HepG2 (cell line): ENCODE results near the gene DSE. TPM values are rescaled to one million over a fixed set of nuclear protein-coding genes. Genes with fewer than 3 reads are reported as not detected.

Experiments
- ATAC-seq: fragments of 200-7000 bp; cut with Tn5 transposase; 3 replicates; pipeline ENCODE4 v1.9.1; 2020; ENCODE audit warnings: mild to moderate bottlenecking, moderate library complexity
- Bru-seq: library from RNA; stranded (reverse); fragments of 400-500 nt; gene quantifications from one replicate; lab custom pipeline; 2021; lab: Mats Ljungman, UMichigan
- BruChase-seq, 2 experiments: library from RNA; stranded (reverse); fragments of 400-500 nt; gene quantifications; one replicate each; lab custom pipeline; 2021; lab: Mats Ljungman, UMichigan
- BruUV-seq: library from RNA; stranded (reverse); fragments of 400-500 nt; replicated peaks from 2 replicates; lab custom pipeline; 2021; lab: Mats Ljungman, UMichigan
- CTCF ChIA-PET: fragments of 300-600 bp; formaldehyde crosslinking; extraction: SDS; loops from one replicate; lab custom pipeline; 2021; ENCODE audit warnings: low total read pairs, inconsistent platforms, low intra/inter-chr PET ratio; lab: Yijun Ruan, JAX
- POLR2A ChIA-PET: fragments of 350-600 bp; sonication (Branson Sonifier 250); formaldehyde crosslinking; loops from one replicate; lab custom pipeline; 2020; ENCODE audit warnings: antibody characterized with exemption, inconsistent platforms; lab: Yijun Ruan, JAX
- DNase-seq: peaks from one replicate; pipeline ENCODE4 v3.0.0-alpha.2; 2015; ENCODE audit warnings: low spot score
- FAIRE-seq: peaks from 3 replicates; lab custom pipeline; 2011; peaks lifted over from hg19 to GRCh38; lab: Jason Lieb, UNC
- H2AFZ ChIP-seq: one replicate; pipeline ENCODE4 v1.6.1; 2011; ENCODE audit warnings: low read length, inconsistent platforms
- H3K27ac ChIP-seq: fragments of 300-600 bp; 3 replicates; pipeline ENCODE4 v1.8.0; 2011; ENCODE audit warnings: mixed run types, mild to moderate bottlenecking, mixed read lengths, low read length, inconsistent platforms; ENCODE audit not compliant: insufficient read depth; ENCODE audit errors: extremely low read length
- H3K27me3 ChIP-seq, 2 experiments: fragments of 200-600 bp in 1 of 2; 2 replicates in 1 of 2; 3 replicates in 1 of 2; pipeline versions ENCODE4 v1.6.0 to v1.8.0; 2011; ENCODE audit warnings: low read length in 2 of 2, mild to moderate bottlenecking in 2 of 2, moderate library complexity in 2 of 2, inconsistent platforms in 1 of 2; ENCODE audit not compliant: insufficient read depth in 2 of 2, control insufficient read depth in 1 of 2
- H3K36me3 ChIP-seq, 2 experiments: fragments of 200-600 bp in 1 of 2; replicated peaks in 1 of 2; 2 replicates in 1 of 2; 3 replicates in 1 of 2; pipeline versions ENCODE4 v1.5.1 to v1.8.0; 2011; ENCODE audit warnings: low read length in 2 of 2, inconsistent platforms in 1 of 2; ENCODE audit not compliant: insufficient read depth in 2 of 2, control insufficient read depth in 1 of 2
- H3K4me1 ChIP-seq: 2 replicates; pipeline ENCODE4 v1.5.1; 2012; ENCODE audit warnings: low read length, inconsistent platforms; ENCODE audit not compliant: insufficient read depth
- H3K4me2 ChIP-seq: 2 replicates; pipeline ENCODE4 v1.6.0; 2011; ENCODE audit warnings: low read depth, low read length, inconsistent platforms
- H3K4me3 ChIP-seq, 3 experiments: fragments of 200-600 bp in 1 of 3; sonication (generic), shearing (Covaris generic) in 1 of 3; replicated peaks in 1 of 3; 2 replicates each; pipeline ENCODE4 v1.5.1; 2011 to 2016; ENCODE audit warnings: low read length in 3 of 3, inconsistent platforms in 2 of 3, low read depth in 2 of 3, mild to moderate bottlenecking in 2 of 3, control low read depth in 1 of 3, mixed read lengths in 1 of 3; ENCODE audit not compliant: insufficient read depth in 1 of 3
- H3K79me2 ChIP-seq: one replicate; pipeline ENCODE4 v1.6.1; 2011; ENCODE audit warnings: low read length, inconsistent platforms; ENCODE audit not compliant: insufficient read depth
- H3K9ac ChIP-seq: 2 replicates; pipeline ENCODE4 v1.6.0; 2011; ENCODE audit warnings: mild to moderate bottlenecking, low read depth, low read length, inconsistent platforms; ENCODE audit not compliant: insufficient read depth
- H3K9me3 ChIP-seq: 2 replicates; pipeline ENCODE4 v1.5.1; 2012; ENCODE audit warnings: mild to moderate bottlenecking, low read length
- H4K20me1 ChIP-seq: 2 replicates; pipeline ENCODE4 v1.6.0; 2011; ENCODE audit warnings: inconsistent platforms, mild to moderate bottlenecking, low read length, moderate library complexity; ENCODE audit not compliant: insufficient read depth
- AFF4 ChIP-seq: sonication (generic); formaldehyde crosslinking; IDR thresholded peaks from 2 replicates; pipeline ENCODE4 v1.4.0; 2020; ENCODE audit warnings: missing genetic modification reagents
- ATF2 ChIP-seq: sonication (generic); formaldehyde crosslinking; IDR thresholded peaks from 2 replicates; pipeline ENCODE4 v1.4.0; 2020; ENCODE audit warnings: missing genetic modification reagents
- HNRNPK ChIP-seq: fragments of 200-400 bp; formaldehyde crosslinking; IDR thresholded peaks from 2 replicates; pipeline ENCODE4 v1.6.1; 2018; ENCODE audit warnings: low read length, low read depth, moderate library complexity, mild to moderate bottlenecking; ENCODE audit not compliant: poor library complexity, severe bottlenecking
- MAF1 ChIP-seq: sonication (generic); formaldehyde crosslinking; IDR thresholded peaks from 2 replicates; pipeline ENCODE4 v1.5.0; 2020; ENCODE audit warnings: missing genetic modification reagents, borderline replicate concordance
- NCOA1 ChIP-seq: sonication (generic); formaldehyde crosslinking; IDR thresholded peaks from 2 replicates; pipeline ENCODE4 v1.9.0; 2021; ENCODE audit warnings: missing genetic modification reagents
- PAX8 ChIP-seq: sonication (generic); formaldehyde crosslinking; IDR thresholded peaks from 2 replicates; pipeline ENCODE4 v1.8.0; 2022; ENCODE audit warnings: mild to moderate bottlenecking, missing genetic modification reagents, borderline replicate concordance
- PLSCR1 ChIP-seq: sonication (generic); formaldehyde crosslinking; IDR thresholded peaks from 2 replicates; pipeline ENCODE4 v1.5.0; 2020; ENCODE audit warnings: missing genetic modification reagents, mild to moderate bottlenecking, borderline replicate concordance
- ZMYM4 ChIP-seq: sonication (generic); formaldehyde crosslinking; IDR thresholded peaks from 2 replicates; pipeline ENCODE4 v1.8.1; 2023; ENCODE audit warnings: mild to moderate bottlenecking, missing genetic modification reagents
- ZNF761 ChIP-seq: sonication (generic); formaldehyde crosslinking; conservative IDR thresholded peaks from 2 replicates; pipeline ENCODE4 v1.4.0; 2020; ENCODE audit warnings: mild to moderate bottlenecking, missing genetic modification reagents
- WGBS: methylation state at CpG from one replicate; pipeline ENCODE4 v1.1.6; 2017; ENCODE audit warnings: low lambda C conversion rate; 5-methylcytosine and 5-hydroxymethylcytosine counted together
- in situ Hi-C: cut with HindIII; loops from 2 replicates; pipeline ENCODE4 v1.10.0; 2017; ENCODE audit warnings: low pct_unique_long_range_greater_than_20kb; ENCODE audit not compliant: extremely low pct_ligation_motif_present
- intact Hi-C: fragments of 100-400 bp; cut with micrococcal nuclease; formaldehyde crosslinking; loops from one replicate; pipeline ENCODE4 v1.10.0; 2022; ENCODE audit not compliant: unreplicated experiment
- long read RNA-seq, 2 experiments: library from RNA in 1 of 2; library from polyadenylated mRNA in 1 of 2; stranded (forward) in 1 of 2; unstranded in 1 of 2; transcript quantifications; one replicate each; pipeline ENCODE4 v2.0.0, GENCODE V29; 2019 to 2022
- polyA minus RNA-seq, 3 experiments: library from RNA; depleted of rRNA, polyadenylated mRNA; stranded (reverse); fragments of >200 nt; gene quantifications; 2 replicates each; pipeline ENCODE4 v1.2.3, GENCODE V29; 2011; ENCODE audit warnings: low replicate concordance in 1 of 3
- polyA plus RNA-seq, 8 experiments: library from polyadenylated mRNA; depleted of rRNA in 3 of 8; stranded (reverse) in 7 of 8; unstranded in 1 of 8; fragments of >200 nt; fragmentation: Illumina TruSeq in 4 of 8; extraction: Trizol in 4 of 8; gene quantifications; 2 replicates each; pipeline versions ENCODE4 v1.2.1 to v1.2.3, GENCODE V29; 2011 to 2016; ENCODE audit warnings: low read depth in 4 of 8, missing spikeins in 1 of 8, mixed read lengths in 1 of 8; ENCODE audit not compliant: insufficient read depth in 1 of 8
- total RNA-seq, 5 experiments: library from RNA; depleted of rRNA; stranded (reverse); fragments of >200 nt; fragmentation: Illumina TruSeq; extraction: Trizol; gene quantifications; 2 replicates each; pipeline ENCODE4 v1.2.3, GENCODE V29; 2016; ENCODE audit warnings: low read depth in 1 of 5
- TF ChIP-seq, protein P1 (sequence below): sonication (generic); formaldehyde crosslinking; IDR thresholded peaks from 2 replicates; pipeline ENCODE4 v1.5.0; 2020; ENCODE audit warnings: missing genetic modification reagents

DSE gene
- 3.8 and 4.6 TPM in 2 replicates for total RNA-seq (2016; rRNA removed; fragmentation: Illumina TruSeq; extraction: Trizol)
- total RNA-seq (2016; cell fraction: cytosol; rRNA removed; fragmentation: Illumina TruSeq; extraction: Trizol; ENCODE audit: low read depth), result 1.5 and 2.9 TPM in 2 replicates
- total RNA-seq (2016; cell fraction: insoluble cytoplasmic fraction; rRNA removed; fragmentation: Illumina TruSeq; extraction: Trizol), result 4.2 and 4.4 TPM in 2 replicates
- 3.7 and 4.2 TPM in 2 replicates for total RNA-seq (2016; cell fraction: membrane; rRNA removed; fragmentation: Illumina TruSeq; extraction: Trizol)
- 10.5 and 11.0 TPM in 2 replicates for total RNA-seq (2016; cell fraction: nucleus; rRNA removed; fragmentation: Illumina TruSeq; extraction: Trizol)
- polyA plus RNA-seq (2011; rRNA removed), result 2.6 and 3.0 TPM in 2 replicates
- polyA plus RNA-seq (2011; cell fraction: cytosol; rRNA removed), result 1.4 and 1.7 TPM in 2 replicates
- polyA plus RNA-seq (2011; cell fraction: nucleus; rRNA removed), result 5.1 and 5.5 TPM in 2 replicates
- polyA plus RNA-seq (2012), result 2.5 and 4.2 TPM in 2 replicates
- 0.57 and 0.59 TPM in 2 replicates for polyA plus RNA-seq (2016; cell fraction: cytosol; fragmentation: Illumina TruSeq; extraction: Trizol; ENCODE audit: low read depth)
- polyA plus RNA-seq (2016; cell fraction: insoluble cytoplasmic fraction; fragmentation: Illumina TruSeq; extraction: Trizol; ENCODE audit: low read depth), result 2.2 and 2.4 TPM in 2 replicates
- polyA plus RNA-seq (2016; cell fraction: membrane; fragmentation: Illumina TruSeq; extraction: Trizol; ENCODE audit: low read depth), result 1.0 and 1.1 TPM in 2 replicates
- 4.9 and 5.0 TPM in 2 replicates for polyA plus RNA-seq (2016; cell fraction: nucleus; fragmentation: Illumina TruSeq; extraction: Trizol; ENCODE audit: insufficient read depth, low read depth)
- 4.9 and 12.1 TPM in 2 replicates for polyA minus RNA-seq (2011; rRNA and poly(A)+ RNA removed; ENCODE audit: low replicate concordance)
- polyA minus RNA-seq (2011; cell fraction: cytosol; rRNA and poly(A)+ RNA removed), result 2.1 TPM in 2 replicates
- 21.4 and 23.4 TPM in 2 replicates for polyA minus RNA-seq (2011; cell fraction: nucleus; rRNA and poly(A)+ RNA removed)
- Bru-seq, nascent RNA, result percentile 49 among the genes with signal in this experiment
- percentile 39 among the genes with signal in this experiment for BruChase-seq, experiment 1, labeled RNA remaining after a 6-hour chase
- percentile 51 among the genes with signal in this experiment for BruChase-seq, experiment 2, labeled RNA remaining after a 2-hour chase
- long read RNA-seq, experiment 1, partial matches to known transcripts, result 1 of 234 reads
- long read RNA-seq, experiment 1, other reads (novel, unspliced or antisense), result 233 of 234 reads
- long read RNA-seq, experiment 2, partial matches to known transcripts, result 0 of 4 reads
- long read RNA-seq, experiment 2, other reads (novel, unspliced or antisense), result 4 of 4 reads

GRCh38 chr6:116370760-116371119 is at the start of gene DSE:
TSS of gene DSE (plus strand) at chr6:116370947. CDS start at chr6:116399251, 28,304 bp downstream.
- FAIRE-seq (no peak), ATAC-seq (peak; percentile 81)
- no peaks in the 10 kb centered on the region for H4K20me1 ChIP-seq
- POLR2A ChIA-PET, result no interaction called here
- H3K9ac ChIP-seq, result no peak within 1 kb of the TSS
- intact Hi-C loops, result loop anchor here (5.0 kb wide), 1 partner anchor 78 kb away; no protein-coding TSS in a partner anchor
- TF ChIP-seq PAX8 (CRISPR knock-in tag) (no peak), PLSCR1 (CRISPR knock-in tag) (no peak), AFF4 (CRISPR knock-in tag) (no peak), ZMYM4 (CRISPR knock-in tag) (peak; percentile 50; the same call in 1 of the 2 replicates), MAF1 (CRISPR knock-in tag) (0 out of 2 replicates have a peak, but pooled peaks have one; percentile 32), ATF2 (CRISPR knock-in tag) (no peak), HNRNPK (peak; percentile 66), NCOA1 (CRISPR knock-in tag) (0 out of 2 replicates have a peak, but pooled peaks have one; percentile 70), ZNF761 (CRISPR knock-in tag) (peak; percentile 65; the same call in 1 of the 2 replicates)
- TF ChIP-seq, protein P1, sequence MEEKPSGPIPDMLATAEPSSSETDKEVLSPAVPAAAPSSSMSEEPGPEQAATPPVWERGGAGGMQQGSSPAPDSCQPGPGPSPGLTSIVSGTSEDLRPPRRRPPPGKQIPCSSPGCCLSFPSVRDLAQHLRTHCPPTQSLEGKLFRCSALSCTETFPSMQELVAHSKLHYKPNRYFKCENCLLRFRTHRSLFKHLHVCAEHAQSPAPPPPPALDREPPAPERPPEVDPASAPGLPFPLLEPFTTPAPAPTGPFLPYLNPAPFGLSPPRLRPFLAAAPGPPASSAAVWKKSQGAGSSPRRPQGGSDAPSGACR (CRISPR knock-in tag), result 0 out of 2 replicates have a peak, but pooled peaks have one; percentile 68
- TF ChIP-seq, all 625 proteins: peak for 6
- no peaks in the 10 kb centered on the region for H3K9me3 ChIP-seq
- CTCF ChIA-PET, result no interaction called here
- BruUV-seq, result no TSS peak
- H3K27me3 ChIP-seq, result peaks cover 9 to 51% of the 10 kb centered on the region in 2 experiments
- no peaks in the 10 kb centered on the region for H3K36me3 ChIP-seq
- no peak within 1 kb of the TSS for H2AFZ ChIP-seq
- no peak within 1 kb of the TSS for H3K27ac ChIP-seq
- WGBS, result 9% methylated on average over 32 of the region's 43 CpGs
- DNase-seq, result no peak
- H3K4me1 ChIP-seq, result peaks cover 11% of the 10 kb centered on the region
- H3K79me2 ChIP-seq, result no peaks in the 10 kb centered on the region
- peak within 1 kb of the TSS; percentile 51 to 71 (median 51) for H3K4me3 ChIP-seq
- peak within 1 kb of the TSS; percentile 89 for H3K4me2 ChIP-seq
- in situ Hi-C loops, result no loop called here
